SK-N-MC (cell line): ENCODE measurements around the gene SEPHS1.

Experiments used
- EZH2 ChIP-seq: fragments of 200-600 bp; sonication (generic); IDR thresholded peaks from one replicate; pipeline ENCODE4 v1.6.1; 2017; ENCODE audit warnings: antibody characterized with exemption
- FOXP2 ChIP-seq: optimal IDR thresholded peaks from 2 replicates; pipeline ENCODE3; 2011; ENCODE audit warnings: mild to moderate bottlenecking, moderate library complexity; ENCODE audit not compliant: insufficient read depth; ENCODE audit errors: extremely low read length, control extremely low read depth
- POLR2AphosphoS5 ChIP-seq: IDR thresholded peaks from 2 replicates; pipeline ENCODE4 v1.6.1; 2012; ENCODE audit warnings: mild to moderate bottlenecking, low read depth, low read length, borderline replicate concordance

DNA sequence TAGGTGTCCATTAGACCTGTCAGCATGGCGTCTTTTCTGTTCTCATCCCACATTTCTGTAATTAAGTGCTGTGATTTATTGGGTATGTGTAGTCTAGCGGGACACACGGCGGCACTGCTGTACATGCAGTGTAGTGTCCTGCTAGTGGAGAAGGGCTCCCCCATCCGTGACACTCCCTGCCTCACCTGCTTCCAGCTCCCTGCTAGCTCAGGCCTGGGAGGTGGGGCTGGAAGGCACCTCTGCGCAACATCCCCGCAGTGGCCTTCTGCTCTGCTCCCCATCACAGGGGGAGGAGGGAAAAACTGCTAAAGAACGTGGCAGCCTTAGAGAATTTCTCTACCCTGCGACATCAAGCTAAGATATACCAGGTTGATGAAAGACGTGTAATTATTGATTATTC lies 19.5 kb downstream of the SEPHS1 start:
- TF ChIP-seq EZH2, result no peak
- TF ChIP-seq POLR2AphosphoS5, result no peak
- TF ChIP-seq FOXP2, result no peak
